HEK293 (cell line): ENCODE data around the gene NCK1.

Source experiments
- CTCF ChIA-PET: fragments of 350-600 bp; formaldehyde crosslinking; extraction: SDS; loops from one replicate; lab custom pipeline; 2021; ENCODE audit warnings: antibody characterized with exemption; lab: Yijun Ruan, JAX
- POLR2A ChIA-PET: fragments of 300-600 bp; formaldehyde crosslinking; extraction: SDS; loops from one replicate; lab custom pipeline; 2020; ENCODE audit warnings: antibody characterized with exemption, inconsistent platforms; lab: Yijun Ruan, JAX
- H3K27ac ChIP-seq: fragments of 200-500 bp; sonication (Bioruptor generic); 2 replicates; pipeline ENCODE4 v1.5.1; 2014; ENCODE audit warnings: low read depth, low read length, control low read depth, inconsistent platforms; ENCODE audit errors: extremely low read depth
- H3K36me3 ChIP-seq, 2 experiments: fragments of 200-500 bp in 1 of 2; sonication (Bioruptor generic) in 1 of 2; 1 replicate in 1 of 2; 2 replicates in 1 of 2; pipeline ENCODE4 v1.5.1; 2014 to 2017; ENCODE audit warnings: inconsistent platforms in 2 of 2, low read length in 2 of 2; ENCODE audit not compliant: control insufficient read depth in 2 of 2, insufficient read depth in 1 of 2
- H3K4me1 ChIP-seq: fragments of 200-500 bp; sonication (Bioruptor generic); 2 replicates; pipeline ENCODE4 v1.5.1; 2014; ENCODE audit warnings: mild to moderate bottlenecking, low read length, inconsistent platforms; ENCODE audit not compliant: control insufficient read depth, insufficient read depth
- H3K4me3 ChIP-seq: 2 replicates; pipeline ENCODE4 v1.5.1; 2011; ENCODE audit warnings: low read depth, mild to moderate bottlenecking, control low read depth, low read length, moderate library complexity
- H3K9me3 ChIP-seq: fragments of 200-500 bp; sonication (Bioruptor generic); 2 replicates; pipeline ENCODE4 v1.5.1; 2014; ENCODE audit warnings: low read depth, low read length, inconsistent platforms; ENCODE audit not compliant: control insufficient read depth, insufficient read depth
- GLI4 ChIP-seq: fragments of 450-650 bp; formaldehyde crosslinking; IDR thresholded peaks from 2 replicates; pipeline ENCODE4 v1.5.1; 2016; ENCODE audit warnings: missing biosample characterization, missing genetic modification characterization
- GLIS2 ChIP-seq: fragments of 450-650 bp; formaldehyde crosslinking; IDR thresholded peaks from 2 replicates; pipeline ENCODE4 v1.5.1; 2016; ENCODE audit warnings: missing biosample characterization, missing genetic modification characterization
- KLF16 ChIP-seq: fragments of 450-650 bp; formaldehyde crosslinking; IDR thresholded peaks from 2 replicates; pipeline ENCODE4 v1.5.1; 2017; ENCODE audit warnings: missing biosample characterization, missing genetic modification characterization
- KLF8 ChIP-seq: fragments of 450-650 bp; formaldehyde crosslinking; IDR thresholded peaks from 2 replicates; pipeline ENCODE4 v1.5.1; 2016; ENCODE audit warnings: missing biosample characterization, missing genetic modification characterization
- KLF9 ChIP-seq: fragments of 450-650 bp; formaldehyde crosslinking; IDR thresholded peaks from 2 replicates; pipeline ENCODE4 v1.5.1; 2016; ENCODE audit warnings: missing biosample characterization, missing genetic modification characterization, low read depth
- SCRT2 ChIP-seq: fragments of 450-650 bp; formaldehyde crosslinking; IDR thresholded peaks from 2 replicates; pipeline ENCODE4 v1.5.1; 2016; ENCODE audit warnings: missing biosample characterization, missing genetic modification characterization
- SP2 ChIP-seq: fragments of 450-650 bp; formaldehyde crosslinking; IDR thresholded peaks from 2 replicates; pipeline ENCODE4 v1.5.1; 2016; ENCODE audit warnings: missing biosample characterization, missing genetic modification characterization
- ZBTB20 ChIP-seq: fragments of 450-650 bp; formaldehyde crosslinking; IDR thresholded peaks from 2 replicates; pipeline ENCODE4 v1.5.1; 2016; ENCODE audit warnings: missing biosample characterization, missing genetic modification characterization
- ZBTB21 ChIP-seq: fragments of 450-650 bp; formaldehyde crosslinking; IDR thresholded peaks from 2 replicates; pipeline ENCODE4 v1.5.1; 2017; ENCODE audit warnings: missing biosample characterization, missing genetic modification characterization
- ZBTB48 ChIP-seq: fragments of 450-650 bp; formaldehyde crosslinking; IDR thresholded peaks from 2 replicates; pipeline ENCODE4 v1.5.1; 2016; ENCODE audit warnings: missing biosample characterization, missing genetic modification characterization
- ZNF157 ChIP-seq: fragments of 450-650 bp; formaldehyde crosslinking; IDR thresholded peaks from 2 replicates; pipeline ENCODE4 v1.5.1; 2016; ENCODE audit warnings: missing biosample characterization, missing genetic modification characterization
- ZNF335 ChIP-seq: fragments of 450-650 bp; formaldehyde crosslinking; conservative IDR thresholded peaks from 2 replicates; pipeline ENCODE4 v1.5.1; 2016; ENCODE audit warnings: missing biosample characterization, missing genetic modification characterization
- ZNF366 ChIP-seq: fragments of 450-650 bp; formaldehyde crosslinking; conservative IDR thresholded peaks from 2 replicates; pipeline ENCODE4 v1.5.1; 2016; ENCODE audit warnings: missing biosample characterization, missing genetic modification characterization
- ZNF48 ChIP-seq: fragments of 450-650 bp; formaldehyde crosslinking; IDR thresholded peaks from 2 replicates; pipeline ENCODE4 v1.5.1; 2016; ENCODE audit warnings: missing biosample characterization, missing genetic modification characterization
- ZNF561 ChIP-seq: fragments of 450-650 bp; IDR thresholded peaks from 2 replicates; pipeline ENCODE4 v1.5.1; 2018; ENCODE audit warnings: missing biosample characterization, missing genetic modification characterization, borderline replicate concordance
- ZNF629 ChIP-seq: fragments of 450-650 bp; formaldehyde crosslinking; IDR thresholded peaks from 2 replicates; pipeline ENCODE4 v1.5.1; 2017; ENCODE audit warnings: missing biosample characterization, missing genetic modification characterization
- ZNF660 ChIP-seq: fragments of 450-650 bp; IDR thresholded peaks from 2 replicates; pipeline ENCODE4 v1.5.1; 2018; ENCODE audit warnings: missing biosample characterization, mild to moderate bottlenecking, missing genetic modification characterization
- ZNF76 ChIP-seq: fragments of 450-650 bp; formaldehyde crosslinking; IDR thresholded peaks from 2 replicates; pipeline ENCODE4; 2016; ENCODE audit warnings: low read depth, missing biosample characterization, missing genetic modification characterization, borderline replicate concordance
- TF ChIP-seq, protein P1 (sequence below): fragments of 450-650 bp; formaldehyde crosslinking; conservative IDR thresholded peaks from 2 replicates; pipeline ENCODE4 v1.5.1; 2016; ENCODE audit warnings: low read depth, missing biosample characterization, missing genetic modification characterization
- TF ChIP-seq, protein P2 (sequence below): fragments of 450-650 bp; formaldehyde crosslinking; IDR thresholded peaks from 2 replicates; pipeline ENCODE4 v1.5.1; 2016; ENCODE audit warnings: missing biosample characterization, missing genetic modification characterization
- TF ChIP-seq, protein P3 (sequence below): fragments of 450-650 bp; formaldehyde crosslinking; IDR thresholded peaks from 2 replicates; pipeline ENCODE4 v1.5.1; 2016; ENCODE audit warnings: missing biosample characterization, missing genetic modification characterization, borderline replicate concordance
- TF ChIP-seq, protein P4 (sequence below): fragments of 450-650 bp; formaldehyde crosslinking; IDR thresholded peaks from 2 replicates; pipeline ENCODE4 v1.5.1; 2016; ENCODE audit warnings: missing biosample characterization, missing genetic modification characterization

NCK1 gene

DNA sequence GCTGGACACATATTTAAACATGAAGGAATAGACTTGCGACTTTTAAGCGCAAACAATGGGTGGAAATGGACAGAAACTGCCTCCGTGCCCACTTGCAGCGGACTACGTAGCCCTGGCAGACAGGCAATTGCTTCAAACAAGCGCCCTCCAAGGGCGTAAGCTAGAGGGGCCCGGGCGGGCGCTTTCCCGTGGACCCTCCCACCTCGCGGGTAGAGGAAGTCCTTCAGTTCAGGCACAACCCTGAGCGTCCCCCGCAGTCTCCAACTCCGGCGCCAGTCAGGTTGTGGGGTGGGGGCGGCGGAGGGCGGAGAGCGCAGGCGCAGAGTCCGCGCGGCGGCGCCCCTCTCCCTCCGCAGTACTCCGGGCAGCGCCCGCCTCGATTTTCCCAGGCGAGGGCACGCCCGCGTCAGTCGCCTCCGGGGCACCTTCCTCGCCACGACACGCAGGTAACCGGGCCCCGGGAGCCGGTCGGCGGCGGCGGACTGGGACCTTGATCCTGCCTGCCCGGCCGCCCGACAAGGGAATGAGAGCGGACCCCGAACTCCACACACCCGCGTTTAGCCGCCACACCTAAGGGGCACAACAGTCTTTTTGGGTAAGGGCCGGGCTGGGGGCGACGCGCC is 43.1 kb upstream of the NCK1 start, which contains the start of gene SLC35G2 (continued):
- TF ChIP-seq ZNF335 (tag by site-specific recombination) (peak; percentile 100), ZNF157 (tag by site-specific recombination) (no peak), KLF8 (tag by site-specific recombination) (peak; percentile 7; the same call in 1 of the 2 replicates), ZNF561 (peak; percentile 44; the same call in 1 of the 2 replicates), KLF9 (tag by site-specific recombination) (0 out of 2 replicates have a peak, but pooled peaks have one; percentile 41), ZBTB20 (tag by site-specific recombination) (peak; percentile 99), ZNF48 (tag by site-specific recombination) (no peak), GLI4 (no peak), GLIS2 (peak; percentile 58), SP2 (tag by site-specific recombination) (peak; percentile 82)
- TF ChIP-seq, protein P1, sequence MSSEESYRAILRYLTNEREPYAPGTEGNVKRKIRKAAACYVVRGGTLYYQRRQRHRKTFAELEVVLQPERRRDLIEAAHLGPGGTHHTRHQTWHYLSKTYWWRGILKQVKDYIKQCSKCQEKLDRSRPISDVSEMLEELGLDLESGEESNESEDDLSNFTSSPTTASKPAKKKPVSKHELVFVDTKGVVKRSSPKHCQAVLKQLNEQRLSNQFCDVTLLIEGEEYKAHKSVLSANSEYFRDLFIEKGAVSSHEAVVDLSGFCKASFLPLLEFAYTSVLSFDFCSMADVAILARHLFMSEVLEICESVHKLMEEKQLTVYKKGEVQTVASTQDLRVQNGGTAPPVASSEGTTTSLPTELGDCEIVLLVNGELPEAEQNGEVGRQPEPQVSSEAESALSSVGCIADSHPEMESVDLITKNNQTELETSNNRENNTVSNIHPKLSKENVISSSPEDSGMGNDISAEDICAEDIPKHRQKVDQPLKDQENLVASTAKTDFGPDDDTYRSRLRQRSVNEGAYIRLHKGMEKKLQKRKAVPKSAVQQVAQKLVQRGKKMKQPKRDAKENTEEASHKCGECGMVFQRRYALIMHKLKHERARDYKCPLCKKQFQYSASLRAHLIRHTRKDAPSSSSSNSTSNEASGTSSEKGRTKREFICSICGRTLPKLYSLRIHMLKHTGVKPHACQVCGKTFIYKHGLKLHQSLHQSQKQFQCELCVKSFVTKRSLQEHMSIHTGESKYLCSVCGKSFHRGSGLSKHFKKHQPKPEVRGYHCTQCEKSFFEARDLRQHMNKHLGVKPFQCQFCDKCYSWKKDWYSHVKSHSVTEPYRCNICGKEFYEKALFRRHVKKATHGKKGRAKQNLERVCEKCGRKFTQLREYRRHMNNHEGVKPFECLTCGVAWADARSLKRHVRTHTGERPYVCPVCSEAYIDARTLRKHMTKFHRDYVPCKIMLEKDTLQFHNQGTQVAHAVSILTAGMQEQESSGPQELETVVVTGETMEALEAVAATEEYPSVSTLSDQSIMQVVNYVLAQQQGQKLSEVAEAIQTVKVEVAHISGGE (tag by site-specific recombination): peak; percentile 23; the same call in 1 of the 2 replicates
- TF ChIP-seq, protein P2, sequence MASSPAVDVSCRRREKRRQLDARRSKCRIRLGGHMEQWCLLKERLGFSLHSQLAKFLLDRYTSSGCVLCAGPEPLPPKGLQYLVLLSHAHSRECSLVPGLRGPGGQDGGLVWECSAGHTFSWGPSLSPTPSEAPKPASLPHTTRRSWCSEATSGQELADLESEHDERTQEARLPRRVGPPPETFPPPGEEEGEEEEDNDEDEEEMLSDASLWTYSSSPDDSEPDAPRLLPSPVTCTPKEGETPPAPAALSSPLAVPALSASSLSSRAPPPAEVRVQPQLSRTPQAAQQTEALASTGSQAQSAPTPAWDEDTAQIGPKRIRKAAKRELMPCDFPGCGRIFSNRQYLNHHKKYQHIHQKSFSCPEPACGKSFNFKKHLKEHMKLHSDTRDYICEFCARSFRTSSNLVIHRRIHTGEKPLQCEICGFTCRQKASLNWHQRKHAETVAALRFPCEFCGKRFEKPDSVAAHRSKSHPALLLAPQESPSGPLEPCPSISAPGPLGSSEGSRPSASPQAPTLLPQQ (tag by site-specific recombination): no peak

DNA sequence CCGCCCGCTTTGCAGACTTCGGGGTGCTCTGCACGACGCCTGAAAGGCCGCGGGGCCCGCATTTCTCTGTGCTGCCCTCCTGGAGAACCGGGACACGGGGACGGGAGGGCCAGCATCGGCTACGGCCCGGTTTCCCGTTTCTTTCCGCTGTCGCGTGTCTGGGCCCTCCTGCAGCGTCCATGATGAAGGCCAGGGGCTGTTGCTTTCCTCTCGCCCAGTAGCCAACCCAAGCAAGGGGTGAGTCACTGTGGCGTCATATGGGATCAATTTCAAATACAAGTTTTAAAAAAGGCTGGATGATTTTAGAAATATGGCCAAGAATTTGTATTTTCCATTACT is 42.6 kb upstream of the NCK1 start:
- Histone ChIP-seq H3K4me1 (peaks cover 5% of the 10 kb centered on the region; the same call in 1 of the 2 replicates), H3K27ac (peak overlapping the region; percentile 78), H3K4me3 (peak overlapping the region; percentile 61), H3K36me3 (no peaks in the 10 kb centered on the region), H3K9me3 (no peaks in the 10 kb centered on the region)
- CTCF ChIA-PET: no interaction called here
- POLR2A ChIA-PET: interaction anchor here (1.3 kb wide), 1 partner anchor 67 kb away, joined by 5 read pairs; the partner anchor contains the start of gene STAG1
- TF ChIP-seq ZNF660 (tag by site-specific recombination) (0 out of 2 replicates have a peak, but pooled peaks have one; percentile 9), ZNF629 (tag by site-specific recombination) (peak; percentile 85), ZBTB48 (tag by site-specific recombination) (peak; percentile 42; the same call in 1 of the 2 replicates), ZNF76 (0 out of 2 replicates have a peak, but pooled peaks have one; percentile 13), SCRT2 (peak; percentile 92), KLF16 (no peak), ZBTB21 (peak; percentile 71; the same call in 1 of the 2 replicates), ZBTB20 (tag by site-specific recombination) (peak; percentile 73), ZNF366 (tag by site-specific recombination) (no peak)
- TF ChIP-seq, protein P2 (tag by site-specific recombination): peak; percentile 32; the same call in 1 of the 2 replicates
- TF ChIP-seq, protein P3, sequence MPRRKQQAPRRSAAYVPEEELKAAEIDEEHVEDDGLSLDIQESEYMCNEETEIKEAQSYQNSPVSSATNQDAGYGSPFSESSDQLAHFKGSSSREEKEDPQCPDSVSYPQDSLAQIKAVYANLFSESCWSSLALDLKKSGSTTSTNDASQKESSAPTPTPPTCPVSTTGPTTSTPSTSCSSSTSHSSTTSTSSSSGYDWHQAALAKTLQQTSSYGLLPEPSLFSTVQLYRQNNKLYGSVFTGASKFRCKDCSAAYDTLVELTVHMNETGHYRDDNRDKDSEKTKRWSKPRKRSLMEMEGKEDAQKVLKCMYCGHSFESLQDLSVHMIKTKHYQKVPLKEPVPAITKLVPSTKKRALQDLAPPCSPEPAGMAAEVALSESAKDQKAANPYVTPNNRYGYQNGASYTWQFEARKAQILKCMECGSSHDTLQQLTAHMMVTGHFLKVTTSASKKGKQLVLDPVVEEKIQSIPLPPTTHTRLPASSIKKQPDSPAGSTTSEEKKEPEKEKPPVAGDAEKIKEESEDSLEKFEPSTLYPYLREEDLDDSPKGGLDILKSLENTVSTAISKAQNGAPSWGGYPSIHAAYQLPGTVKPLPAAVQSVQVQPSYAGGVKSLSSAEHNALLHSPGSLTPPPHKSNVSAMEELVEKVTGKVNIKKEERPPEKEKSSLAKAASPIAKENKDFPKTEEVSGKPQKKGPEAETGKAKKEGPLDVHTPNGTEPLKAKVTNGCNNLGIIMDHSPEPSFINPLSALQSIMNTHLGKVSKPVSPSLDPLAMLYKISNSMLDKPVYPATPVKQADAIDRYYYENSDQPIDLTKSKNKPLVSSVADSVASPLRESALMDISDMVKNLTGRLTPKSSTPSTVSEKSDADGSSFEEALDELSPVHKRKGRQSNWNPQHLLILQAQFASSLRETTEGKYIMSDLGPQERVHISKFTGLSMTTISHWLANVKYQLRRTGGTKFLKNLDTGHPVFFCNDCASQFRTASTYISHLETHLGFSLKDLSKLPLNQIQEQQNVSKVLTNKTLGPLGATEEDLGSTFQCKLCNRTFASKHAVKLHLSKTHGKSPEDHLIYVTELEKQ (tag by site-specific recombination): no peak
- TF ChIP-seq, protein P4, sequence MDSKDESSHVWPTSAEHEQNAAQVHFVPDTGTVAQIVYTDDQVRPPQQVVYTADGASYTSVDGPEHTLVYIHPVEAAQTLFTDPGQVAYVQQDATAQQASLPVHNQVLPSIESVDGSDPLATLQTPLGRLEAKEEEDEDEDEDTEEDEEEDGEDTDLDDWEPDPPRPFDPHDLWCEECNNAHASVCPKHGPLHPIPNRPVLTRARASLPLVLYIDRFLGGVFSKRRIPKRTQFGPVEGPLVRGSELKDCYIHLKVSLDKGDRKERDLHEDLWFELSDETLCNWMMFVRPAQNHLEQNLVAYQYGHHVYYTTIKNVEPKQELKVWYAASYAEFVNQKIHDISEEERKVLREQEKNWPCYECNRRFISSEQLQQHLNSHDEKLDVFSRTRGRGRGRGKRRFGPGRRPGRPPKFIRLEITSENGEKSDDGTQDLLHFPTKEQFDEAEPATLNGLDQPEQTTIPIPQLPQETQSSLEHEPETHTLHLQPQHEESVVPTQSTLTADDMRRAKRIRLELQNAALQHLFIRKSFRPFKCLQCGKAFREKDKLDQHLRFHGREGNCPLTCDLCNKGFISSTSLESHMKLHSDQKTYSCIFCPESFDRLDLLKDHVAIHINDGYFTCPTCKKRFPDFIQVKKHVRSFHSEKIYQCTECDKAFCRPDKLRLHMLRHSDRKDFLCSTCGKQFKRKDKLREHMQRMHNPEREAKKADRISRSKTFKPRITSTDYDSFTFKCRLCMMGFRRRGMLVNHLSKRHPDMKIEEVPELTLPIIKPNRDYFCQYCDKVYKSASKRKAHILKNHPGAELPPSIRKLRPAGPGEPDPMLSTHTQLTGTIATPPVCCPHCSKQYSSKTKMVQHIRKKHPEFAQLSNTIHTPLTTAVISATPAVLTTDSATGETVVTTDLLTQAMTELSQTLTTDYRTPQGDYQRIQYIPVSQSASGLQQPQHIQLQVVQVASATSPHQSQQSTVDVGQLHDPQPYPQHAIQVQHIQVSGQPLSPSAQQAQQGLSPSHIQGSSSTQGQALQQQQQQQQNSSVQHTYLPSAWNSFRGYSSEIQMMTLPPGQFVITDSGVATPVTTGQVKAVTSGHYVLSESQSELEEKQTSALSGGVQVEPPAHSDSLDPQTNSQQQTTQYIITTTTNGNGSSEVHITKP: no peak
